B cell (primary cell): ENCODE results near the gene ACSL1. TPM values are rescaled to one million over a fixed set of nuclear protein-coding genes. Genes with fewer than 3 reads are reported as not detected.

Experiments
- ATAC-seq: fragments of 200-7000 bp; cut with Tn5 transposase; one replicate; pipeline ENCODE4 v1.10.0; 2021; ENCODE audit warnings: low read depth, mild to moderate bottlenecking, moderate number of reproducible peaks, moderate library complexity
- CTCF ChIA-PET: fragments of 350-600 bp; sonication (Branson Sonifier 250); formaldehyde crosslinking; loops from one replicate; lab custom pipeline; 2021; ENCODE audit warnings: antibody characterized with exemption, inconsistent platforms; lab: Charles Lee
- POLR2A ChIA-PET: fragments of 350-600 bp; sonication (Branson Sonifier 250); formaldehyde crosslinking; loops from one replicate; lab custom pipeline; 2021; ENCODE audit warnings: antibody characterized with exemption; lab: Charles Lee
- DNase-seq: peaks from one replicate; pipeline ENCODE4 v3.0.0; 2013
- H2AFZ ChIP-seq: 2 replicates; pipeline ENCODE4 v1.6.1; 2012; ENCODE audit warnings: mild to moderate bottlenecking, low read depth, low read length; ENCODE audit not compliant: insufficient read depth, poor library complexity, severe bottlenecking
- H3K27ac ChIP-seq, 2 donors: 1 replicate in 1 of 2; 2 replicates in 1 of 2; pipeline ENCODE4 v1.5.1; 2012 to 2013; ENCODE audit warnings: low read length in 2 of 2, mild to moderate bottlenecking in 2 of 2, moderate library complexity in 1 of 2
- H3K27me3 ChIP-seq, 4 experiments: fragments of 200-600 bp in 1 of 4; sonication (generic) in 1 of 4; replicated peaks in 1 of 4; 1 replicate in 2 of 4; 2 replicates in 2 of 4; pipeline versions ENCODE4 v1.6.1 to v1.7.0; 2013 to 2016; ENCODE audit warnings: low read length in 3 of 4, mild to moderate bottlenecking in 2 of 4, mixed read lengths in 1 of 4, moderate library complexity in 1 of 4; ENCODE audit not compliant: insufficient read depth in 4 of 4, control insufficient read depth in 3 of 4; ENCODE audit errors: control extremely low read depth in 1 of 4
- H3K36me3 ChIP-seq, 2 experiments: replicated peaks in 1 of 2; 1 replicate in 1 of 2; 2 replicates in 1 of 2; pipeline versions ENCODE4 v1.6.1 to v1.7.1; 2013; ENCODE audit warnings: low read length in 1 of 2; ENCODE audit not compliant: insufficient read depth in 2 of 2, control insufficient read depth in 1 of 2; ENCODE audit errors: control extremely low read depth in 1 of 2, extremely low read depth in 1 of 2
- H3K4me1 ChIP-seq, 2 donors: fragments of 200-600 bp in 1 of 2; sonication (generic) in 1 of 2; 1 replicate in 1 of 2; 2 replicates in 1 of 2; pipeline versions ENCODE4 v1.5.1 to v1.6.1; 2013 to 2017; ENCODE audit warnings: low read length in 2 of 2; ENCODE audit not compliant: control insufficient read depth in 2 of 2, insufficient read depth in 2 of 2
- H3K4me2 ChIP-seq: replicated peaks from 2 replicates; pipeline ENCODE3; 2012; ENCODE audit warnings: mild to moderate bottlenecking, low read depth, low read length; ENCODE audit not compliant: poor library complexity, severe bottlenecking
- H3K4me3 ChIP-seq, 5 experiments: fragments of 200-600 bp in 1 of 5; sonication (generic) in 1 of 5; 1 replicate in 3 of 5; 2 replicates in 2 of 5; pipeline versions ENCODE4 v1.5.1 to v1.7.0; 2011 to 2016; ENCODE audit warnings: low read length in 4 of 5, mild to moderate bottlenecking in 4 of 5, low read depth in 2 of 5, control low read depth in 1 of 5, moderate library complexity in 1 of 5; ENCODE audit not compliant: insufficient read depth in 1 of 5; ENCODE audit errors: control extremely low read depth in 1 of 5, extremely low read depth in 1 of 5
- H3K79me2 ChIP-seq: fragments of 200-600 bp; sonication (generic); one replicate; pipeline ENCODE4 v1.6.0; 2016; ENCODE audit warnings: low read length; ENCODE audit not compliant: control insufficient read depth, insufficient read depth
- H3K9ac ChIP-seq: fragments of 200-600 bp; sonication (generic); 2 replicates; pipeline ENCODE4 v1.6.1; 2017; ENCODE audit warnings: mild to moderate bottlenecking, low read length, moderate library complexity
- H3K9me3 ChIP-seq, 3 donors: one replicate each; pipeline versions ENCODE4 v1.6.1 to v1.7.1; 2013; ENCODE audit warnings: low read length in 2 of 3; ENCODE audit not compliant: control insufficient read depth in 2 of 3, insufficient read depth in 1 of 3; ENCODE audit errors: control extremely low read depth in 1 of 3
- H4K20me1 ChIP-seq: 2 replicates; pipeline ENCODE4 v1.6.0; 2012; ENCODE audit warnings: mild to moderate bottlenecking, low read length; ENCODE audit not compliant: insufficient read depth, control insufficient read depth, poor library complexity, severe bottlenecking
- H3K27ac Mint-ChIP-seq: one replicate; pipeline ENCODE4 v1.8.0; 2021; ENCODE audit warnings: mixed read lengths
- H3K27me3 Mint-ChIP-seq: one replicate; pipeline ENCODE4 v1.8.0; 2021; ENCODE audit warnings: mixed read lengths
- H3K4me1 Mint-ChIP-seq: one replicate; pipeline ENCODE4 v1.8.0; 2021; ENCODE audit warnings: mixed read lengths
- H3K4me3 Mint-ChIP-seq: one replicate; pipeline ENCODE4 v1.8.0; 2021; ENCODE audit warnings: mixed read lengths
- H3K9me3 Mint-ChIP-seq: one replicate; pipeline ENCODE4 v1.8.0; 2022; ENCODE audit warnings: mixed read lengths; ENCODE audit not compliant: insufficient read depth
- EZH2 ChIP-seq: IDR thresholded peaks from 2 replicates; pipeline ENCODE4 v1.6.1; 2012; ENCODE audit warnings: borderline replicate concordance, low read depth, mild to moderate bottlenecking, moderate library complexity, low read length; ENCODE audit not compliant: insufficient read depth, poor library complexity, severe bottlenecking
- WGBS: methylation state at CpG from one replicate; pipeline ENCODE4 v1.1.5; 2013; ENCODE audit warnings: missing lambda C conversion rate; ENCODE audit not compliant: insufficient coverage; 5-methylcytosine and 5-hydroxymethylcytosine counted together
- intact Hi-C: fragments of 100-400 bp; cut with micrococcal nuclease; formaldehyde crosslinking; loops from one replicate; pipeline ENCODE4 v1.10.0; 2022
- polyA plus RNA-seq: library from polyadenylated mRNA; depleted of rRNA; stranded (reverse); fragments of >200 nt; gene quantifications from 2 replicates; pipeline ENCODE4 v1.2.3, GENCODE V29; 2012
- small RNA-seq: library from RNA; depleted of rRNA; stranded (forward); fragments of <200 nt; gene quantifications from one replicate; pipeline ENCODE3, GENCODE V24; 2012; ENCODE audit warnings: low replicate concordance, low read depth; ENCODE audit not compliant: insufficient read length
- total RNA-seq, 2 donors: library from RNA; stranded (reverse); fragments of 120-200 nt in 1 of 2; gene quantifications; 1 replicate in 1 of 2; 2 replicates in 1 of 2; pipeline versions ENCODE4 v1.2.3 to v1.2.4, GENCODE V29; 2013 to 2022
- TF ChIP-seq, protein P1 (sequence below): fragments of 200-600 bp; IDR thresholded peaks from one replicate; pipeline ENCODE4 v1.8.0; 2022; ENCODE audit warnings: antibody characterized with exemption, mild to moderate bottlenecking

ACSL1 gene
- total and polyA plus RNA-seq, 2 donors (not counting 1 experiment from before 2014, with no cell fraction given) = 6.6 to 31.8 TPM

DNA sequence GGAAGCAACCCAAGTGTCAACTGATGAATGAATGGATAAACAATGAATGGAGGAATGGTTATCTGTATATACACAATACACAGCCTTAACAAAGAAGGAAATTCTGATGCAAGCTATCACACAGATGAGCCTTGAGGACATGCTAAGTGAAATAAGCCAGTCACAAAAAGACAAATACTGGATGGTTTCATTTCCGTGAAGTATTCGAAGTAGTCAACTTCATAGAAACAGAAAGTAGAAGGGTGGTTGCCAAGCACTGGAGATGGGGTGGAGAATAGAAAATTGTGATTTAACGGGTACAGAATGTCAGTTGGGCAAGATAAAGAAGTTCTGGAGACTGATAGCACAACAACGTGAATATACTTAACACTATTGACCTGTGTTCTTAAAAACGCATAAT is 120.1 kb downstream of the ACSL1 start:
- ChIA-PET CTCF (no interaction called here), POLR2A (interaction anchor here (0.9 kb wide), 1 partner anchor 56 kb away, joined by 4 read pairs; the partner anchor contains the start of genes CASP3 and PRIMPOL)
- no peak overlapping the region for H3K4me2 ChIP-seq
- no peak overlapping the region for H3K27ac Mint-ChIP-seq
- H3K27me3 Mint-ChIP-seq = no peaks in the 10 kb centered on the region
- no peak overlapping the region for H3K4me3 ChIP-seq
- ATAC-seq = no peak
- H3K9me3 ChIP-seq = no peaks in the 10 kb centered on the region
- WGBS = 83% methylated on average over 2 of the region's 5 CpGs
- H3K9ac ChIP-seq = no peak overlapping the region
- no peaks in the 10 kb centered on the region for H3K79me2 ChIP-seq
- H3K36me3 ChIP-seq = peaks cover 0 to 6% of the 10 kb centered on the region in 2 experiments
- H3K27ac ChIP-seq = no peak overlapping the region
- H2AFZ ChIP-seq = no peak overlapping the region
- TF ChIP-seq, protein P1, sequence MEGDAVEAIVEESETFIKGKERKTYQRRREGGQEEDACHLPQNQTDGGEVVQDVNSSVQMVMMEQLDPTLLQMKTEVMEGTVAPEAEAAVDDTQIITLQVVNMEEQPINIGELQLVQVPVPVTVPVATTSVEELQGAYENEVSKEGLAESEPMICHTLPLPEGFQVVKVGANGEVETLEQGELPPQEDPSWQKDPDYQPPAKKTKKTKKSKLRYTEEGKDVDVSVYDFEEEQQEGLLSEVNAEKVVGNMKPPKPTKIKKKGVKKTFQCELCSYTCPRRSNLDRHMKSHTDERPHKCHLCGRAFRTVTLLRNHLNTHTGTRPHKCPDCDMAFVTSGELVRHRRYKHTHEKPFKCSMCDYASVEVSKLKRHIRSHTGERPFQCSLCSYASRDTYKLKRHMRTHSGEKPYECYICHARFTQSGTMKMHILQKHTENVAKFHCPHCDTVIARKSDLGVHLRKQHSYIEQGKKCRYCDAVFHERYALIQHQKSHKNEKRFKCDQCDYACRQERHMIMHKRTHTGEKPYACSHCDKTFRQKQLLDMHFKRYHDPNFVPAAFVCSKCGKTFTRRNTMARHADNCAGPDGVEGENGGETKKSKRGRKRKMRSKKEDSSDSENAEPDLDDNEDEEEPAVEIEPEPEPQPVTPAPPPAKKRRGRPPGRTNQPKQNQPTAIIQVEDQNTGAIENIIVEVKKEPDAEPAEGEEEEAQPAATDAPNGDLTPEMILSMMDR = no peak
- no peak for TF ChIP-seq EZH2
- H3K9me3 Mint-ChIP-seq = no peaks in the 10 kb centered on the region
- H4K20me1 ChIP-seq = no peaks in the 10 kb centered on the region
- H3K27me3 ChIP-seq = no peaks in the 10 kb centered on the region
- intact Hi-C loops = no loop called here
- H3K4me1 ChIP-seq = no peaks in the 10 kb centered on the region
- no peak for DNase-seq
- no peaks in the 10 kb centered on the region for H3K4me1 Mint-ChIP-seq
- H3K4me3 Mint-ChIP-seq = no peak overlapping the region

Small RNA genes within 50 kb of the gene (small RNA-seq; reads per million reads assigned to genes)
- not detected for gene MIR3945

Other genes with a start within 250 kb of the ACSL1 start
- gene CASP3, start 176.5 kb downstream of the ACSL1 start, total RNA-seq = 15.8 and 16.8 TPM in 2 replicates
- 7.9 and 16.6 TPM in 2 replicates for gene CASP3, start 176.5 kb downstream of the ACSL1 start, polyA plus RNA-seq
- gene PRIMPOL, start 176.2 kb downstream of the ACSL1 start, total RNA-seq = 15.4 and 21.5 TPM in 2 replicates
- gene PRIMPOL, start 176.2 kb downstream of the ACSL1 start, polyA plus RNA-seq = 7.8 and 16.3 TPM in 2 replicates
- 1.6 and 3.2 TPM in 2 replicates for gene CENPU, start 91.9 kb downstream of the ACSL1 start, total RNA-seq
- 2.1 TPM in 2 replicates for gene CENPU, start 91.9 kb downstream of the ACSL1 start, polyA plus RNA-seq
- gene HELT, start 192.5 kb upstream of the ACSL1 start, total RNA-seq = not detected in 2 replicates
- not detected in 2 replicates for gene HELT, start 192.5 kb upstream of the ACSL1 start, polyA plus RNA-seq